A549 (cell line): ENCODE measurements around the gene GPC1.

Experiments
- FOXS1 ChIP-seq: fragments of 250-450 bp; sonication (Bioruptor Pico); IDR thresholded peaks from 2 replicates; pipeline ENCODE4 v1.5.0; 2020; ENCODE audit warnings: mild to moderate bottlenecking, moderate library complexity
- JUNB ChIP-seq: fragments of >200 bp; sonication (Bioruptor Twin); formaldehyde crosslinking; IDR thresholded peaks from 2 replicates; pipeline ENCODE4 v1.6.1; 2016
- KDM5A ChIP-seq: fragments of 200-600 bp; sonication (generic); IDR thresholded peaks from 2 replicates; pipeline ENCODE4 v1.6.1; 2016; ENCODE audit warnings: antibody characterized with exemption, mild to moderate bottlenecking
- MAFK ChIP-seq: fragments of 450-650 bp; IDR thresholded peaks from 2 replicates; pipeline ENCODE4 v1.6.1; 2014; ENCODE audit not compliant: partially characterized antibody
- POLR2A ChIP-seq: IDR thresholded peaks from 2 replicates; pipeline ENCODE4 v1.6.1; 2012; ENCODE audit warnings: mild to moderate bottlenecking, low read length
- RNF2 ChIP-seq: fragments of 200-600 bp; sonication (generic); IDR thresholded peaks from 2 replicates; pipeline ENCODE4 v1.6.1; 2016; ENCODE audit warnings: low read depth, mild to moderate bottlenecking, antibody characterized with exemption, moderate library complexity, borderline replicate concordance
- ZFP36 ChIP-seq: fragments of 450-650 bp; IDR thresholded peaks from 2 replicates; pipeline ENCODE4 v1.6.1; 2014; ENCODE audit warnings: borderline replicate concordance; ENCODE audit not compliant: partially characterized antibody
- TF ChIP-seq, protein P1 (sequence below): fragments of 150-350 bp; IDR thresholded peaks from 2 replicates; pipeline ENCODE4 v1.6.1; 2014; ENCODE audit warnings: low read depth, mild to moderate bottlenecking, low read length
- TF ChIP-seq, protein P2 (sequence below): fragments of >200 bp; sonication (Bioruptor Twin); formaldehyde crosslinking; IDR thresholded peaks from 3 replicates; pipeline ENCODE4 v1.5.1; 2016
- TF ChIP-seq, protein P3 (sequence below): fragments of 250-450 bp; sonication (Bioruptor Pico); IDR thresholded peaks from 2 replicates; pipeline ENCODE4 v1.5.0; 2021; ENCODE audit warnings: mild to moderate bottlenecking, moderate library complexity, borderline replicate concordance
- TF ChIP-seq, protein P4 (sequence below): IDR thresholded peaks from 2 replicates; pipeline ENCODE4 v1.6.1; 2012
- TF ChIP-seq, protein P5 (sequence below): IDR thresholded peaks from 2 replicates; pipeline ENCODE4 v1.6.1; 2012; ENCODE audit warnings: low read depth, borderline replicate concordance

DNA sequence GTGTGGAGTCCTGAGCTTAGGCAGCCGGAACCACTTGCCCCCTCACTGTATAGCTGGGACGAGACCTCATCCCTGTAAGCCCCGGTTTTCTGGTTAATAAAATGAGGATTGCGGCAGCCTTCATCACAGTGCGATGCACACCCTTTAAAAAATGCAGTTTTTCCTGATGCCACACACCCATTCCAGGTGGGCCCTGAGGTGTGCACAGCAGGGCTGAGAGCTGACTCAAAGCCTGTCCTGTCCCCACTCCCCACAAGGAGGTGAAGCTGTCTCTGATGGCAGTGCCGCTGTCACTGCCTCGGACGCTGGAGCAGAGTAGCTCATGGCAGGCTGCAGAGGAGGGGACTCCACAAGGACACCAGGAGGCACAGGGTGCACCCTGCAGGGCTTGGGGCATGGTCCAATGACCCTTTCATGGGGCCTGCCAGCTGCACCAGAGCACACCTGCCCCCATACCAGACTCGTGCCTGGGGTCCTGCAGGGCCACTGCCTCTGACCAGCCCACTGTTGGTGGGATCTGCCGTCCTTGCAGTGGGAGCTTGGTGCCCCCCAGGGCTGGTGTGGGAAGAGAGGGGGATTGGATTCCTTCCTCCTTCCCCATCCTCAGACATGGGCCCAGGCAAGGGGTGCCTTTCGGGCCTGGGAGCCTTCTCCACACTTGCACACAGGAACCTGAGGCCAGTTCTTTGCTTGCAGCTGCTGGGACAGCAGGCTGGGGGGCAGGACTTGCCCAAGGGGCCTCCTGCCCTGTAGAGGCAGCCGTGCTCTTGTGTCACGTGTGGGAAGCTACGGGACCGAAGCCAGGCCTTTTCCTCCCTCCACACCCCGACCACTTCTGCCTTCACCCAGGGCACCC lies 22.8 kb downstream of the GPC1 start:
- TF ChIP-seq, protein P1, sequence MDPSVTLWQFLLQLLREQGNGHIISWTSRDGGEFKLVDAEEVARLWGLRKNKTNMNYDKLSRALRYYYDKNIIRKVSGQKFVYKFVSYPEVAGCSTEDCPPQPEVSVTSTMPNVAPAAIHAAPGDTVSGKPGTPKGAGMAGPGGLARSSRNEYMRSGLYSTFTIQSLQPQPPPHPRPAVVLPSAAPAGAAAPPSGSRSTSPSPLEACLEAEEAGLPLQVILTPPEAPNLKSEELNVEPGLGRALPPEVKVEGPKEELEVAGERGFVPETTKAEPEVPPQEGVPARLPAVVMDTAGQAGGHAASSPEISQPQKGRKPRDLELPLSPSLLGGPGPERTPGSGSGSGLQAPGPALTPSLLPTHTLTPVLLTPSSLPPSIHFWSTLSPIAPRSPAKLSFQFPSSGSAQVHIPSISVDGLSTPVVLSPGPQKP, result no peak
- TF ChIP-seq, protein P2, sequence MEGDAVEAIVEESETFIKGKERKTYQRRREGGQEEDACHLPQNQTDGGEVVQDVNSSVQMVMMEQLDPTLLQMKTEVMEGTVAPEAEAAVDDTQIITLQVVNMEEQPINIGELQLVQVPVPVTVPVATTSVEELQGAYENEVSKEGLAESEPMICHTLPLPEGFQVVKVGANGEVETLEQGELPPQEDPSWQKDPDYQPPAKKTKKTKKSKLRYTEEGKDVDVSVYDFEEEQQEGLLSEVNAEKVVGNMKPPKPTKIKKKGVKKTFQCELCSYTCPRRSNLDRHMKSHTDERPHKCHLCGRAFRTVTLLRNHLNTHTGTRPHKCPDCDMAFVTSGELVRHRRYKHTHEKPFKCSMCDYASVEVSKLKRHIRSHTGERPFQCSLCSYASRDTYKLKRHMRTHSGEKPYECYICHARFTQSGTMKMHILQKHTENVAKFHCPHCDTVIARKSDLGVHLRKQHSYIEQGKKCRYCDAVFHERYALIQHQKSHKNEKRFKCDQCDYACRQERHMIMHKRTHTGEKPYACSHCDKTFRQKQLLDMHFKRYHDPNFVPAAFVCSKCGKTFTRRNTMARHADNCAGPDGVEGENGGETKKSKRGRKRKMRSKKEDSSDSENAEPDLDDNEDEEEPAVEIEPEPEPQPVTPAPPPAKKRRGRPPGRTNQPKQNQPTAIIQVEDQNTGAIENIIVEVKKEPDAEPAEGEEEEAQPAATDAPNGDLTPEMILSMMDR, result no peak
- TF ChIP-seq POLR2A (no peak), MAFK (no peak), ZFP36 (no peak), FOXS1 (no peak), JUNB (no peak), RNF2 (no peak), KDM5A (no peak)
- TF ChIP-seq, protein P3, sequence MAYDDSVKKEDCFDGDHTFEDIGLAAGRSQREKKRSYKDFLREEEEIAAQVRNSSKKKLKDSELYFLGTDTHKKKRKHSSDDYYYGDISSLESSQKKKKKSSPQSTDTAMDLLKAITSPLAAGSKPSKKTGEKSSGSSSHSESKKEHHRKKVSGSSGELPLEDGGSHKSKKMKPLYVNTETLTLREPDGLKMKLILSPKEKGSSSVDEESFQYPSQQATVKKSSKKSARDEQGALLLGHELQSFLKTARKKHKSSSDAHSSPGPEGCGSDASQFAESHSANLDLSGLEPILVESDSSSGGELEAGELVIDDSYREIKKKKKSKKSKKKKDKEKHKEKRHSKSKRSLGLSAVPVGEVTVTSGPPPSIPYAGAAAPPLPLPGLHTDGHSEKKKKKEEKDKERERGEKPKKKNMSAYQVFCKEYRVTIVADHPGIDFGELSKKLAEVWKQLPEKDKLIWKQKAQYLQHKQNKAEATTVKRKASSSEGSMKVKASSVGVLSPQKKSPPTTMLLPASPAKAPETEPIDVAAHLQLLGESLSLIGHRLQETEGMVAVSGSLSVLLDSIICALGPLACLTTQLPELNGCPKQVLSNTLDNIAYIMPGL (CRISPR knock-in tag), result no peak
- TF ChIP-seq, protein P4, sequence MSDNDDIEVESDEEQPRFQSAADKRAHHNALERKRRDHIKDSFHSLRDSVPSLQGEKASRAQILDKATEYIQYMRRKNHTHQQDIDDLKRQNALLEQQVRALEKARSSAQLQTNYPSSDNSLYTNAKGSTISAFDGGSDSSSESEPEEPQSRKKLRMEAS, result no peak
- TF ChIP-seq, protein P5, sequence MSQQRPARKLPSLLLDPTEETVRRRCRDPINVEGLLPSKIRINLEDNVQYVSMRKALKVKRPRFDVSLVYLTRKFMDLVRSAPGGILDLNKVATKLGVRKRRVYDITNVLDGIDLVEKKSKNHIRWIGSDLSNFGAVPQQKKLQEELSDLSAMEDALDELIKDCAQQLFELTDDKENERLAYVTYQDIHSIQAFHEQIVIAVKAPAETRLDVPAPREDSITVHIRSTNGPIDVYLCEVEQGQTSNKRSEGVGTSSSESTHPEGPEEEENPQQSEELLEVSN, result no peak
